HCT116 (cell line): ENCODE measurements around the gene PA2G4.

Experiments
- CBX3 ChIP-seq: IDR thresholded peaks from 2 replicates; pipeline ENCODE4 v1.6.1; 2012; ENCODE audit warnings: low read depth
- EGR1 ChIP-seq: IDR thresholded peaks from 2 replicates; pipeline ENCODE4 v1.6.1; 2012; ENCODE audit warnings: low read depth
- EZH2 ChIP-seq: fragments of 200-600 bp; sonication (generic); IDR thresholded peaks from 2 replicates; pipeline ENCODE4 v1.6.1; 2017; ENCODE audit warnings: antibody characterized with exemption, mixed run types
- JUND ChIP-seq: IDR thresholded peaks from 2 replicates; pipeline ENCODE4 v1.6.1; 2012
- POLR2A ChIP-seq: IDR thresholded peaks from 2 replicates; pipeline ENCODE4 v1.7.0; 2011; ENCODE audit warnings: borderline replicate concordance; ENCODE audit not compliant: insufficient read depth, insufficient read length; ENCODE audit errors: extremely low read depth
- POLR2AphosphoS5 ChIP-seq: IDR thresholded peaks from 2 replicates; pipeline ENCODE4 v1.6.1; 2011; ENCODE audit warnings: mild to moderate bottlenecking, low read depth, low read length, moderate library complexity
- RAD21 ChIP-seq: IDR thresholded peaks from 2 replicates; pipeline ENCODE4 v1.6.1; 2012; ENCODE audit warnings: low read depth, mild to moderate bottlenecking
- SRF ChIP-seq: IDR thresholded peaks from 2 replicates; pipeline ENCODE4 v1.6.1; 2012; ENCODE audit warnings: low read depth
- ZBTB33 ChIP-seq: IDR thresholded peaks from 2 replicates; pipeline ENCODE4 v1.6.1; 2011; ENCODE audit warnings: mild to moderate bottlenecking, low read length, moderate library complexity; ENCODE audit not compliant: insufficient replicate concordance; ENCODE audit errors: extremely low read depth
- ZFX ChIP-seq: fragments of 450-650 bp; IDR thresholded peaks from 2 replicates; pipeline ENCODE4 v1.6.1; 2017
- ZNF274 ChIP-seq: fragments of 200-500 bp; sonication (Bioruptor generic); IDR thresholded peaks from 2 replicates; pipeline ENCODE4 v1.6.1; 2014; ENCODE audit warnings: mild to moderate bottlenecking, low read depth, low read length, inconsistent platforms
- TF ChIP-seq, protein P1 (sequence below), 3 experiments: fragments of 200-600 bp in 1 of 3; sonication (generic) in 1 of 3; IDR thresholded peaks in 2 of 3; conservative IDR thresholded peaks in 1 of 3; 2 replicates each; pipeline ENCODE4 v1.5.1; 2012 to 2017; ENCODE audit warnings: low read depth in 2 of 3, low read length in 2 of 3, antibody characterized with exemption in 1 of 3, borderline replicate concordance in 1 of 3, control low read depth in 1 of 3, mild to moderate bottlenecking in 1 of 3, mixed read lengths in 1 of 3, mixed run types in 1 of 3, moderate library complexity in 1 of 3; ENCODE audit not compliant: insufficient read depth in 1 of 3
- TF ChIP-seq, protein P2 (sequence below): IDR thresholded peaks from 2 replicates; pipeline ENCODE4 v1.6.1; 2012
- TF ChIP-seq, protein P3 (sequence below): IDR thresholded peaks from 2 replicates; pipeline ENCODE4 v1.6.1; 2012

GRCh38 chr12:56130876-56131275 is 26.5 kb downstream of the PA2G4 start:
- TF ChIP-seq EZH2: no peak
- TF ChIP-seq, protein P1, sequence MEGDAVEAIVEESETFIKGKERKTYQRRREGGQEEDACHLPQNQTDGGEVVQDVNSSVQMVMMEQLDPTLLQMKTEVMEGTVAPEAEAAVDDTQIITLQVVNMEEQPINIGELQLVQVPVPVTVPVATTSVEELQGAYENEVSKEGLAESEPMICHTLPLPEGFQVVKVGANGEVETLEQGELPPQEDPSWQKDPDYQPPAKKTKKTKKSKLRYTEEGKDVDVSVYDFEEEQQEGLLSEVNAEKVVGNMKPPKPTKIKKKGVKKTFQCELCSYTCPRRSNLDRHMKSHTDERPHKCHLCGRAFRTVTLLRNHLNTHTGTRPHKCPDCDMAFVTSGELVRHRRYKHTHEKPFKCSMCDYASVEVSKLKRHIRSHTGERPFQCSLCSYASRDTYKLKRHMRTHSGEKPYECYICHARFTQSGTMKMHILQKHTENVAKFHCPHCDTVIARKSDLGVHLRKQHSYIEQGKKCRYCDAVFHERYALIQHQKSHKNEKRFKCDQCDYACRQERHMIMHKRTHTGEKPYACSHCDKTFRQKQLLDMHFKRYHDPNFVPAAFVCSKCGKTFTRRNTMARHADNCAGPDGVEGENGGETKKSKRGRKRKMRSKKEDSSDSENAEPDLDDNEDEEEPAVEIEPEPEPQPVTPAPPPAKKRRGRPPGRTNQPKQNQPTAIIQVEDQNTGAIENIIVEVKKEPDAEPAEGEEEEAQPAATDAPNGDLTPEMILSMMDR (IDR thresholded peaks at IDR 0.05 in 2 of 3, conservative IDR thresholded peaks at IDR 0.05 in 1 of 3; ENCODE audit: borderline replicate concordance in 1 of 3, insufficient read depth in 1 of 3, low read depth in 2 of 3, low read length in 2 of 3): no peak
- TF ChIP-seq EGR1: no peak
- no peak for TF ChIP-seq POLR2A
- no peak for TF ChIP-seq JUND
- no peak for TF ChIP-seq POLR2AphosphoS5
- no peak for TF ChIP-seq RAD21
- TF ChIP-seq, protein P2, sequence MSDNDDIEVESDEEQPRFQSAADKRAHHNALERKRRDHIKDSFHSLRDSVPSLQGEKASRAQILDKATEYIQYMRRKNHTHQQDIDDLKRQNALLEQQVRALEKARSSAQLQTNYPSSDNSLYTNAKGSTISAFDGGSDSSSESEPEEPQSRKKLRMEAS: no peak
- no peak for TF ChIP-seq CBX3
- no peak for TF ChIP-seq SRF
- TF ChIP-seq ZBTB33: no peak
- TF ChIP-seq, protein P3, sequence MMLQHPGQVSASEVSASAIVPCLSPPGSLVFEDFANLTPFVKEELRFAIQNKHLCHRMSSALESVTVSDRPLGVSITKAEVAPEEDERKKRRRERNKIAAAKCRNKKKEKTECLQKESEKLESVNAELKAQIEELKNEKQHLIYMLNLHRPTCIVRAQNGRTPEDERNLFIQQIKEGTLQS: no peak
- no peak for TF ChIP-seq ZFX
- no peak for TF ChIP-seq ZNF274
